Measurements from ENCODE around the gene TAGAP.

GRCh38 chr6:159013229-159013628 lies 31.6 kb downstream of the TAGAP start:
- TF ChIP-seq POLR2A (IDR thresholded peaks at IDR 0.05) (no peak), CTCF (IDR thresholded peaks at IDR 0.05) (no peak), POLR2AphosphoS5 (IDR thresholded peaks at IDR 0.05) (no peak)

Data from stomach (tissue), 4 donors.